HG02885 (cell line): Measurements from ENCODE around the gene SUGCT.

Experiments used
- ATAC-seq: cut with Tn5 transposase; IDR thresholded peaks from one replicate; pipeline ENCODE4 v1.9.1; 2021; ENCODE audit warnings: mild to moderate bottlenecking; ENCODE audit not compliant: unreplicated experiment, poor library complexity

The SUGCT gene

GRCh38 chr7:40879941-40880543 is 745.2 kb downstream of the SUGCT start:
- no peak for ATAC-seq

- no peak for ATAC-seq
Observed at GRCh38 chr7:40880581-40880980, 745.8 kb downstream of the SUGCT start.

GRCh38 chr7:40881405-40881926 is 746.7 kb downstream of the SUGCT start:
- ATAC-seq: no peak

GRCh38 chr7:40882071-40882658 is 747.4 kb downstream of the SUGCT start:
- ATAC-seq: no peak

GRCh38 chr7:40883826-40884225 is 749.0 kb downstream of the SUGCT start:
- no peak for ATAC-seq

- ATAC-seq: no peak
Observed at GRCh38 chr7:40884241-40884640, 749.4 kb downstream of the SUGCT start.

DNA sequence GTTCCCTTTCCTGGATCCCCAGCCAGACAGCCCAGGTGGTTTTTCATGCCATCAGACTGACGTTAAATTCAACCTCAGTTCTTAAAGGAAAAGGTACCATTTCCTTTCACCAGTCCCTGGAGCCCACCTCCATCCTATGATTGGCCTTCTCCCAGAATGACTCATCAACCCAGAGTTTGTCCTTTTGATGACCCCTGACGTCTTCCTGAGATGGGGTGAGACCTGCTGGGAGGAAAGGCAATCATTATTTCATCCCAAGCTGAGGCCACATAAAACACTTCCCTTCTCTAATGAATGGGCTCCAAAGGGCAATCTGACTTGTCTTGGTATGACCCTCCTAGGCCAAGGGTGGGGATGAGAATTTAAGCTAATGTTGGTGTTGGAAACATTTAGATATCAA is 750.7 kb downstream of the SUGCT start:
- ATAC-seq: no peak

GRCh38 chr7:40887099-40887498 is 752.3 kb downstream of the SUGCT start:
- ATAC-seq: no peak

GRCh38 chr7:40888499-40888898 is 753.7 kb downstream of the SUGCT start:
- no peak for ATAC-seq

DNA sequence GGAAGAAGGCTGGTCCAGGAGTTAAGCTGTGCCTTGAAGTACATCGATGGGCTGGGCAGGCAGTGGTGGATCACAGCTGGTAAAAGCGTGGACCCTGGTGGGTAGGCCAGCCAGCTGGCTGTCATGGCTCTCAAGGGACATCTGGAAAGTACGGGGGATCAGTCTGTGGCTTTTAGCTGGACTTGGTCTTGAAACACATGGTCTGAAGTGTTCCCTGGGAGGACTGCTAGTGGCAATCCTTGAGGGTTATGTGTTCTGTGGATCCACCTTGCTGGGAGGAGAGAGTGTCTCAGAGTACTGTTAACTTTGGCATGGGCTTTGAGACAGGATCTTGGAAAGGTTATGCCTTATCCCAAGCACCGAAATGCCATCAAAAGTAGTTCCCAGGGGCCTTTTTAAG is 754.3 kb downstream of the SUGCT start:
- no peak for ATAC-seq

DNA sequence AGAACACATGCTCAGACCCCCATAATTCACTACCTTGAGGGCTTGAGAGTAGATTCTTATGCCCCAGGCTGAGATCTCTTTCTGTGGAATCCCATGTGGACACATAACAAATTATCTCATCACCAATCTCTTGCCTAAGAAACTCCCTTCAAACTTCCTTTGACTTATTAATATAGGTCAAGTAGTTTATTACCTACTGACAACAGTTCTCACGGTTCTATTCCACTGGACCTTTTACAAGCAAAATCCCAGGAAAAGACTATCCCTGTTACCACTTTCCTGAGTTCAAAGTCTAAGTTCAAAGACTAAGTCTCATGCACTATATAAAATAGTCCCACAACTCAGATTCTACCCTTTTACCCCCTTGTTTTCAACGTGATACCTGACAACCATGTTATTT is 754.7 kb downstream of the SUGCT start:
- no peak for ATAC-seq

- ATAC-seq: no peak
Observed at GRCh38 chr7:40890088-40890692, 755.4 kb downstream of the SUGCT start.

DNA sequence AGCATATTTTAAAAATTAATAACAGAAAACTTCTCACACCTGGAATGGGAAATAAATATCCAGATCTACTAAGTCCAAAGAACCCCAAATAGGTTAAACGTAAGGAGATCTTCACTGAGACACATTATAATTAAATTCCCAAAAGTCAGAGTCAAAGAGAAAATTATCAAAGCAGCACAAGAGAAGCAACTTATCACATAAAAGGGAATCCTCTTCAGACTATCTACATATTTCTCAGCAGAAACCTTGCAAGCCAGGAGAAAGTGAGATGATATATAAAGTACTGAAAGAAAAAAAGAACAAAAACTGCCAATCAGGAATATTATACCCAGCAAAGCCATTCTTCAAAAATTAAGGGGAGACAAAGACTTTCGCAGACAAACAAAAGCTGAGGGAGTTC is 756.4 kb downstream of the SUGCT start:
- ATAC-seq: no peak

GRCh38 chr7:40899151-40899550 is 764.3 kb downstream of the SUGCT start:
- ATAC-seq: no peak

DNA sequence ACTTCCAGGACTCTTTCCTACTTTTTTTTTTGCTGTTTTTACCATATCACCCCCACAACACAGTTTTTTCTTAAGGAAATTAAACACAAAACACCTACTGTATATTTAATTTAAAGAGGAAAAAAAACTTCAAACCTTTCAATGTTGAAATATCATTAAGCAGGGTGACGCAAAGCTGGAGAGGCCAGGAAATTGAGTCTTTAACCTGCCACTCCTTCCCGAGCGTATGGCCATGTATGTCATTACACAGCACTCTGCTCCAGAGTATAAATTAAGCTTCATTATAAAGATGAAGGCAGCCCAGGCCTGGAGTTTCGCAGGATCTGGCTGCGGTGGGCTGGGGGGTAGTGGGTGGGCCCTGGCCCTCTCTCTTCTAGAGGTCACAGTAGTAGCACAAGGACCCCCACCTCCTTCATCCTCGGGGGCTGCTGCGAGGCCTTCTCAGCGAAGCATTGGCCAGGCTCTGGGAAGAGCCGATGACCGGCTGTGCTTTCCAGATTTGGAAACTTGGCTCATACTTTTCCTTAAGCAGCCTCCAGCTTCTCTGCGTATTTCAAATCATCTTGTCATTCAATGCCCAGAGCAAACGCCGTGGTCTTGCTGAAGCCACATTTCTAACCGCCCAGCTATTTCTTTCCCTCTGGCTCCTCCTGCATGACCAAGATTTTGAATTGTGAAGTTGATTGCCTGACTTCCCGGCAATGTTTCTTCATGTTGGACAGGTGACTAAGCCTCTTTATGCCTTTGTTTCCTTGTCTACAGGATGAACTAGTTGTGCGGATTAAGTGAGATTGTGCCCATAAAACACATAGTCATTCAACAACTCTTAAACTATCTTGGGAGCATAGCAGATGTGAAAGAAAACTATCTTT is 765.1 kb downstream of the SUGCT start:
- ATAC-seq: no peak

DNA sequence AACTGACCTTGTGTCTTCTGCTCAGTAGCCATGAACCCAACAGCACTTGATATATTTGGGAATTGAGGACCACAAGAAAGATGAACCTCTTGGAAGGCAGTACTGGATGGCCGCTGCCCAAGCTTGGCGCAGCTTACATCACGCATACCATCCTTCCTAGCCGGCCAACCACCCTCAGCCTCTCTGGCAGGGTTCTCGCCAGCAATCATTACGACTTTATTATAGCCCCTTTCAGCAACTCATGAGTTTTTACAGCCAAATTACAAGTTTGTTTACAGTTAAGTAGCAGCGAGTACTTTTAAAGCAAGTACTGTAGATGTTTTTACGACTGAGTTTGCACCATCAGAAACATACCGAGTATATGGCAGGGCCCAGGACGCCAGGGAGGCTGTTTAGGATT is 769.1 kb downstream of the SUGCT start:
- ATAC-seq: no peak

GRCh38 chr7:40907286-40907685 is 772.5 kb downstream of the SUGCT start:
- no peak for ATAC-seq

GRCh38 chr7:40909346-40909980 is 774.7 kb downstream of the SUGCT start:
- no peak for ATAC-seq
